ENCODE data around the gene FBXL13.
"Not testable (repeated sequence)": the region's sequence is repeated elsewhere in the genome, so short reads cannot be mapped to it uniquely, and the experiment has no call there.

Gene FBXL13

DNA sequence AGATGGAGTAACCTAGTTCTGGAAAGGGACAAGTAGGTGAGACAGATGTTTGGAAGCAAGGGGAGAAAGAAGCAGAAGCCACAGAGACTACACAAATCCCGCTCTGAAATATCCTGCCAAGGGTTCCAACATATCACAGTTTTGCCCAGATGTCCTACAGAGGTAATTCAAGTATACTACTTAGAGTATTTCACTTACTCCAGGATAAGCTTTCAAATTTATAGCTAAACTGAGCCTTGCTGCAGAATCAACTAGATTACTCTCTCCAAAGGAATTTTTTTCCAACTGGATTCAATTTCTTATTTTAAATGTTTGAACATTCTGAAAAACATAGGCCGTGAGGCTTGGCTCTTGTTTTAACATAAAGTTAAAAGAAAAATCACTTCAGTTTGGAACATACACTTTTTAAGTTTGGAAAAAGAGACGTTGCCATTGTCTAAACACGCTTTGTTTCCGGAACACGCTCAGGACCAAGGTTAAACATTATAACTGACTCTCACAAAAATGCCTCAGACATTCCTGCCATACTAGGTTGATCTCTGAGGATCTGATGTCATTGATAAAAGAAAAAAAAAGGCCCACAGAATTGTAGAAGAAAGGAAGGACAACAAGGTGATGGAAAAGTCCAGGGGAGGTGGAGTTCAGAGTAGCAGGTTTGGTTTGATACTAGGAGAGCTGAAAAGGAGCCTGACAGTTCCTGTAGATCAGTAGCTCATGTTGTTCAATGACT, 251.0 kb downstream of the FBXL13 start:
- no peak for DNase-seq (ENCODE audit: low read depth in 1 of 2, low spot score in 1 of 2)

DNA sequence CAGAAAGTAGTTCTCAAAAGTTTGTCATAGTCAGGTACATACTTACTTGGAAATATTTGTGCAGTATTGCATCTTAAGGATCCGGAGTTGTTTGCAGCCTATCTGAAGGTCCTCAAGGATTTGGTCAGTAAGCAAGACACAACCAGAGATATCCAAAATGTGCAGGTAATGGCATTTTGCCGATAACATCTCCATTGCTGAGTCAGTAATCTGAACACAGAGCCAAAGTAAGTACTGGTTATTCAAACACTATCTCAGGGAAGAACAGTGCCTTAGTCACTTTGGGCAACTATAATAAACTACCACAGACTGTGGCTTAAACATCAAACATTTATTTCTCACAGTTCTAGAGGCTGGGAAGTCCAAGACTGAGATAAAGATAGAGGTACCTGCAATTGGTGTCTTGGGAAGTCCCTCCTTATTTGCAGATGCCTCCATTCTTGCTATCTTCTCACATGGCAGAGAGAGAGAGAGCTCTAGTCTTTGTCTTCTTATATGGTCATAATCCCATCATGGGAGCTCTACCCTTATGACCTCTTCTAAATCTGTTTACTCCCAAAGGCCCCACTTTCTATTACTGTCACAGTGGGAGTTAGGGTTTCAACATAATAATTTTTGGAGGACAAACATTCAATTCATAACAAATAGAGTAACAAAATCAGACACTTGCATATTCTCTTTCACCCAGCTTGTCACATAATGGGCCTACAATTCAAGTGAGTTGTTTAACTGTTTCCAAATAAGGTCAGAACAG, 252.4 kb downstream of the FBXL13 start:
- DNase-seq (ENCODE audit: low read depth in 1 of 2, low spot score in 1 of 2) = no peak

DNA sequence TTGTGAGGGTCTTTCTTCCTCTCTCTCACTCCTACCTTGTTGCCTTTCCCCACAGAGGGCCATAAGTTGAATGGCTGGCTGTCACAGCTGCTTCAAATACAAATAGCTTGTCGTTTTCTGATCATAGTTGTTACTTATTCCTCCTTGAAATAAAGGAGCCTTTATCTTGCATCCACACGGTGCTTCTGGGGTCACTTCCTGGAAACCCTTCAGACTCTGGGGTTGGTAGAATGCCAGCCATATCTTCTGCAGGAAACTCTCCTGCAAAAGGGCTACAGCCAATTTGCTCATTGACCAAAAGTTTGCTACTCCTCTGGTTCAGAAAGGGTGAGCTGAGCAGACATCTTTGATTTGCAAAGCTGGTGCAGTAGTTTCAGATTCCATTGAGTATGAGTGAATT, 255.4 kb downstream of the FBXL13 start:
- DNase-seq (ENCODE audit: low read depth in 1 of 2, low spot score in 1 of 2) = no peak

DNA sequence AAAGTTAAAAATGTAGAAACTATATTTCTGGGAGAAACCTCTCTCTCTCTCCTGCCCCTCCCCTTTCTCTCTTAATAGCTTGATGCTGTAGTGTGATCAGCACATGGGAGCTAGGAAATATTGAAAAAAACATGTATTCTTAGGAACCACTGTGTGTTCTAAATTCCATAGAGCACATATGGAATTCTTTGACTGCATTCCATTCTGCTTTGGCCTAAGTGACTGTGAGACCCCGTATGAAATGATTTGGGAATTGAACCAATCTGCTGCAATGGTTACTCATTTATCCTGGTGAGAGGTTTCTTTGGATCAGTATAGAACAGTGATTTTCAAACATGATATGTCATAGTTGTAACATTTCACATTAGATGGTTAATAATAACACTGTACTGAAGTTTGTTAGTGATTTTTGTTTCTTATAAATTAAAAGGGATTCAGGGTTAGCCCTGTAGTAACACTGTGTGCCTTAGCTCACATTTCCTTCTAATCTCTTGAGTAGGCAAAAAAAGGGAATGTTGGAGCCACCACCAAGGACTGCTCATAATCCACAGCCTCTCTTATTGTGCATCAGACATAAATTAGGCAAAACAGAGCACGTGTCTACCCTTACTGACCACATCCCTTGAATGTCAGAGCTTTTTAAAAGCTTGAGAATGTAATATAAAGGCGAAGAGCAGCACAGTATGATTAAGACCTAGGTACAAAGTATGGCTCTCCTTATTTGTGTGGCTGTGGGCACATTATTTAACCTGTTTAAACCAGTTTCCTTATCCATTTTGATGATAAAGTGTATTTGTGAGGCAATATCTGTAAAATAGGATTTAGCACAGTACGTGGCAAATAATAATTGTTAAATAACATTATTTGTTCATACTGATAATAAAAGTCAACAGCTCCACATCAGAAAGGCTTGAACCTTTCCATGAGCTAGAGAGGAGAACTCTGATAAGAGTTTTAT, 256.7 kb downstream of the FBXL13 start:
- no peak for DNase-seq (ENCODE audit: low read depth in 1 of 2, low spot score in 1 of 2)

- DNase-seq (ENCODE audit: low read depth in 1 of 2, low spot score in 1 of 2) = no peak
Observed at GRCh38 chr7:102814025-102814471, 260.5 kb downstream of the FBXL13 start.

- no peak for DNase-seq (ENCODE audit: low read depth in 1 of 2, low spot score in 1 of 2)
Observed at GRCh38 chr7:102813191-102814024, 261.2 kb downstream of the FBXL13 start.

GRCh38 chr7:102811942-102812678, 262.5 kb downstream of the FBXL13 start:
- no peak for DNase-seq (ENCODE audit: low read depth in 1 of 2, low spot score in 1 of 2)

DNA sequence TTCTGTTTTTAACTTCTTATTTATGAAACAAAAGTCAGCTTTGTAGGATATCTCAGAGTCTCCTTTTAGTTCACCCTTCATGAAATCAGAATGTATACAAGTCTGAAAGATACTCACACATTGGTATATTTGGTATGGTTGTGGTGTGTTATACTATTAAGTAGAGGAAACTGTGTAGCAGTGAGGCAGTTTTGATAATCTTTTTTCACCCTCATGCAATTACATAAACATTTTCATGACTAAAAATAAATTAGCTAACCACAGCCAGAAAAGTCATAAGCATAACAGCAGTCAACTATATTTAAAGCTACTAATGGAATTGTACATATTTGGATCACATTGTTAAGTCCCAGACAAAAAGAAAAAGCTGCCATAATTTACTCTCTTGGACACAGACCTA, 263.7 kb downstream of the FBXL13 start:
- no peak for DNase-seq (ENCODE audit: low read depth in 1 of 2, low spot score in 1 of 2)

- DNase-seq (ENCODE audit: low read depth in 1 of 2, low spot score in 1 of 2) = no peak
Observed at GRCh38 chr7:102806613-102807012, 268.0 kb downstream of the FBXL13 start.

GRCh38 chr7:102795987-102796595, 278.5 kb downstream of the FBXL13 start:
- DNase-seq (ENCODE audit: low read depth in 1 of 2, low spot score in 1 of 2) = not testable (repeated sequence)

GRCh38 chr7:102794567-102794966, 280.0 kb downstream of the FBXL13 start:
- not testable (repeated sequence) for DNase-seq (ENCODE audit: low read depth in 1 of 2, low spot score in 1 of 2)

GRCh38 chr7:102791831-102792230, 282.8 kb downstream of the FBXL13 start:
- not testable (repeated sequence) for DNase-seq (ENCODE audit: low read depth in 1 of 2, low spot score in 1 of 2)

DNA sequence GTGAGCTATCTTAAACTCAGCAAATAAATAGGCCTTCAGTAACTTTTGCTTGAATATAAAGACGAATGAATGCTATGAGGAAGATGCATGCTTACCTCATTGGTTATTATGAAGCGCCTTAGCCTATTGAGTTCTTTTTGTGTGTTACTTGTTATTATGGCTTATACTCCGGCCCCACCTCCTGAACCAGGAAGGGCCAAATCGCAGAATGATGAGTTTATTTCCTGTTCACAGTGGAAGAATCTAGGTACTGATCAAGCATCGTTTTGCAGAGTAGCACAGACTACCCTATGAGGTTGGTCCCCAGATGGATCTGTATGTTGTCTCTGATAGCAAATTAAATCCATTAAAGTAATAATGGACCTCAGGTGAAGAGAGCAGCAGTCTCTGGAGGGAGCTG, 283.2 kb downstream of the FBXL13 start:
- DNase-seq (ENCODE audit: low read depth in 1 of 2, low spot score in 1 of 2) = not testable (repeated sequence)

DNA sequence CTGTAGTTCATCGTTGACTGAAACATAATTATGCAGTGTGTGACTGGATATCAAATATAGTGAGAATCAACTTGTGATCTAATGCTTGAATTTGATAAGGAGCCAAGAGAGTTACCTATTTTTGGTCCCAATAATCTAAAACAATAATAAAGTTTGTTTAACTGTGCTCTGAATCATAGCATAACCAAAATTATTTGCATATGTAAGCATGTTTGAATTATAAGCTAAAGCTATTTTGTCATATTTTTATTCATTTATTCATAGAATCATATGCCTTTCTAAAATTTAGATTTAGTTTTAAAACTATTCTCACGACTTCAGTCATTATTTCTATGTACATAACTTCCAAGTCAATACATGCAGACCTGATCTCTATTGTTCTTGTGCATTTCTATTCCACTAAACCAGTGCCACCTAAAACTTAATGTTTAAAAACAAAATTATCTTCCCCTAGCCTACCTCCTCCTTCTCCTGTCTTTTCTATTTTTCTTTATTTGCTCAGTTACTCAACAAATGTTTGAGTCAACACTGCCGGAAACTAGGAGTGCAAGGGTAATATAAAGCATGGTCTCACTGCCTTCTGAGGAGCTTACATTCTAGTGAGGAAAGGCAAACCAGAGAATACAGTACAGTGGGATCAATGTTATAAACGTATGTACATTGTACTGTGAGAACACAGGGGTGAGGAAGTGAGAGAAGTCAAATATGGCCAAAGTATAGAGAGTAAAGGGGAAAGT, 284.1 kb downstream of the FBXL13 start:
- DNase-seq (ENCODE audit: low read depth in 1 of 2, low spot score in 1 of 2) = not testable (repeated sequence)

- not testable (repeated sequence) for DNase-seq (ENCODE audit: low read depth in 1 of 2, low spot score in 1 of 2)
Observed at GRCh38 chr7:102788770-102789169, 285.8 kb downstream of the FBXL13 start.

GRCh38 chr7:102780926-102781325, 293.7 kb downstream of the FBXL13 start:
- DNase-seq (ENCODE audit: low read depth in 1 of 2, low spot score in 1 of 2) = not testable (repeated sequence)

- not testable (repeated sequence) for DNase-seq (ENCODE audit: low read depth in 1 of 2, low spot score in 1 of 2)
Observed at GRCh38 chr7:102778663-102779062, 295.9 kb downstream of the FBXL13 start.

- not testable (repeated sequence) for DNase-seq (ENCODE audit: low read depth in 1 of 2, low spot score in 1 of 2)
Observed at GRCh38 chr7:102776217-102776616, 298.4 kb downstream of the FBXL13 start.

DNA sequence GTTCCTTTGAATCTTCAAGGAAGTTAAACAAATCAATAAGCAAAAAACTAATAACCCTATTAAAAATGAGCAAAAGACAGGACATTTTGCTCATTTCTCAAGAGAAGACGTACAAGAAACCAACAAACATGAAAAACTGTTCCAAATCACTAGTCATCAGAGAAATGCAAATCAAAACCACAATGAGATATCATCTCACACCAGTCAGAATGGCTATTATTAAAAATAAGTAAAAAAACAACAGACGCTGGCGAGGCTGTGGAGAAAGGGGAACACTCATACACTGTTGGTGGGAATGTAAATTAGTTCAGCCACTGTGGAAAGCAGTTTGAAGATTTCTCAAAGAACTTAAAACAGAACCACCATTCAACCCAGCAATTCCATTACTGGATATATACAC, 304.1 kb downstream of the FBXL13 start:
- not testable (repeated sequence) for DNase-seq (ENCODE audit: low read depth in 1 of 2, low spot score in 1 of 2)
